HG03045 (cell line): ENCODE data around the gene ZDHHC22.

Experiments used
- ATAC-seq: cut with Tn5 transposase; IDR thresholded peaks from one replicate; pipeline ENCODE4 v1.9.1; 2021; ENCODE audit warnings: mild to moderate bottlenecking, moderate library complexity; ENCODE audit not compliant: unreplicated experiment

ZDHHC22 gene

GRCh38 chr14:77106666-77107065 lies 34.9 kb downstream of the ZDHHC22 start:
- no peak for ATAC-seq

DNA sequence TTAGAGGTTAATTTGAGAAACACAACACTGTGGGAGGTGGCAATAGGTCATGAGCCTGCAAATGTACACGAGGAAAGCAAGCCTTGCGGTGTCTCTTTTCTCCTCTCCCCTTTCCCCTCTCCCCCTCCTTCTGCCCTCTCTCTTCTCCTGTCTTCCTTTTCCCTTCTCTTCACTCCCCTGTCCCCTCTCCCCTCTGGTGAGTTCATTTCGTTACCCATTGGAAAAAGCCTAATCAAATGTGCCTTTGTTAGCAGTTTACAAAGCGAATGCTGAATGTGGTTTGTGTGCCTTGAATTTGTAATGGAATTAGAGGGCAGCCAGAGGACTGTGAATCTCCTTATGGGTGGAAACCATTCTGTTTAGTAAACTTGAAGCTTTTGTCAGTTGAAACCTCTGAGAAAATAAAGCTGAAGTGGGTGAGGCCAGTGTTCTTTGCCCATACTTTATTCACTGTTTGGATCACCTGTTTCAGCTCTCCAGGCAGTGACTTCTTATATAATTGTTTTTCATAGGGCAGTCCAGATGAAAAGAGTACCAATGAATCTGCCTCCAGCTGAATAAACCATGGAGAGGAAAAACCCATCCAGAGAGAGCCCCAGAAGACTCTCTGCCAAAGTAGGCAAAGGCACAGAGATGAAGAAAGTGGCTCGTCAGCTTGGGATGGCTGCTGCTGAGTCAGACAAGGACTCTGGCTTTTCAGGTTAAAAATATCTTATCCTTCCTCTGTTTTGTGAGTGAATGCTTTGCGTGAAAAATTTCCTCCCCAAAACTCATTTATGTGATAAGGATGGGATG lies 36.2 kb downstream of the ZDHHC22 start:
- ATAC-seq, result no peak

GRCh38 chr14:77104393-77104792 lies 37.2 kb downstream of the ZDHHC22 start:
- no peak for ATAC-seq

GRCh38 chr14:77103951-77104350 lies 37.6 kb downstream of the ZDHHC22 start:
- no peak for ATAC-seq

GRCh38 chr14:77103475-77103874 lies 38.1 kb downstream of the ZDHHC22 start:
- ATAC-seq, result no peak

- no peak for ATAC-seq
Measured at GRCh38 chr14:77102154-77102553, 39.4 kb downstream of the ZDHHC22 start.

DNA sequence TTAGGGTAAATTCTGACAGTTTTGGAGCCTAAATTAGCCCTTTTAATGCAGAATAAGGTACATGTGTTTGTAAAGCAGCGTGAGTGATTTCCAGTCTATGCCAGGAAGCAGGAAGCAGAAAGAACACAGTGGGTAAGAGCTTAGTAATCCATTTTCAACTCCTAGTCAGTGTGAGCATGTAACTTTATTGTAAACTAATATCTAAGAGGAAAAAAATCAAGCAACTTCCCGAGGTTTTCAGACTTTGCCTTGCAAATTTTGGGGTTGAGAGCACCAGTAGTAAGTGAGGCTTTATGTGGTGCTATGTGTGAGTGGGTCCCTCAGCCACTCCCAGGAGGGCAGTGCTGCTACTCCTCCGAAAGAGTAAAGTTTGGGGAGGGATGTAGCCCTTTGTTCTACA lies 40.6 kb downstream of the ZDHHC22 start:
- ATAC-seq, result no peak

DNA sequence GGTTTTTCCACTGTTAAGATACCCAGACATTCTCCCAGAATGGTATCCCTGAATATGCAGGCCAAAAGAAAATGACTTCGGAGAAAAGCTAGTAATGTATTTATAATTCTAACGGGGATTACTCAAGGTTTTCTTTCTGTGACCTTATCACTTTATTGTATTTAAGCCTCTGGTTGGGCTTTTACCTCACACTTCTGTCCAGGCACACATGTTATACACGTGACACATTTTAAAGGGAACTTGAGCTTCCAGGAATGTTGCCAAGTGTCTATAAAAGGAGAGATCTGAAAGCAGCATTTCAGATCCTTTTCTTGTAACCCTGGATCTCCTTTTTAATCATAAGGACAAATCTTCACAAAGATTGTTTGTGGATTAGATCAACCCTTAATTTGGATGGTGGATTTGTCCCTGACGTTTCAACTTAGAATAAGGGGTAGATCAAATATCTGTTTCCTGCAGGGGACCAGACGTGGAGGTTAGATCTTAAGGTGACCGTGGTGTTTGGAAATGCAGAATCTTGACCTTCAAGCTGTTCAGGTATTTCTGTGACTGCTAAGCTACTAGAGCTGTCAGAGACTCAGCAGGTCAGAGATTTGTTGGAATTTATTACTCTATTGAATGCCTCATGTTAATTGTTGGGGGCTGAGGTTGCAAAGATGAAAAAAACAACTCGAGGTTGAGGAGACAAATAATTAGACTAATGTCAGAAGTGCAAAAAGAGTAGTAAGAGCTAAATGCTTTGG lies 42.0 kb downstream of the ZDHHC22 start:
- no peak for ATAC-seq

GRCh38 chr14:77098529-77099353 lies 42.9 kb downstream of the ZDHHC22 start:
- no peak for ATAC-seq

DNA sequence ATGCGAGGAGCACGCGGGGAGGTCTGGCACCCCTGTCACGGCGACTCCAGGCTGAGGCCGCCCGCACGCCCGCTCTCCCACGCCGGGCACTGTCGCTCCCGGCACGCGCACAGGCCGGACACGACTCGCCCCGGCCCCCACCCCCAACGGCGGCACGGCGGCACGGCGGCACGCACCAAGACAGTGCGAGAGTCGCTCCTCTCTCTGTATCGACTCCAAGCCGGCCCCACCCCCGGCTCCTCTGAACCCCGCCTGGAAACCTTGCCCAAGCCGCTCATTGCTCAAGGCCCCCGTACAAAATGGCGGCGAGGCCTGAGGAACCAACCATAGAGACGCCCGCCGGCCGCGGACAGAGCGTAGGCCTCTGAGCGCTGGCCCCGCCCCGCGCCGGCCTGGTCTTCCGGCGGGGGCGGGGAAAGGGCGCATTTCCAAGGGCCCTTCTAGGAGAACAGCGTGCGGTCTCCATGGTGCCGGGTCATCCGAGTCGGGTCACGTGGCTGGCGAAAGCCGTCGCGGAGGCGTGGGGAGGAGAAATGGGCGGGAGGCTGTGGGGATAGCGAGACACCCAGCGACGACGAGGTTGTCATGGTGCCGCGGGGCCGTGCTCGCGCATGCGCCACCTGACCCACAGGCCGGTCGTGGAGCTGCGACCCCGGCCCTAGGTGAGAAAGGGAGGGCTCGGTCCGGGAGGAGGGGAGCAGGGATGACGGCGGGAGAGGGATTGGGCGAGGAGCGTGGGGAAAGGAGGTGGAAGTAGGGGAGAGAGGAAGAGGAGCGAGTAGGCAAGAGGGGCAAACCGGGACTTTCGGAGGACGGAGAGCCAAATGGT lies 43.7 kb downstream of the ZDHHC22 start, which contains the start of gene CIPC:
Gene CIPC, plus strand, starts transcription at position 559 of the 829 bp plus-strand sequence. CDS start 7,451 bp downstream, outside the sequence.
- peak; percentile 85 for ATAC-seq

DNA sequence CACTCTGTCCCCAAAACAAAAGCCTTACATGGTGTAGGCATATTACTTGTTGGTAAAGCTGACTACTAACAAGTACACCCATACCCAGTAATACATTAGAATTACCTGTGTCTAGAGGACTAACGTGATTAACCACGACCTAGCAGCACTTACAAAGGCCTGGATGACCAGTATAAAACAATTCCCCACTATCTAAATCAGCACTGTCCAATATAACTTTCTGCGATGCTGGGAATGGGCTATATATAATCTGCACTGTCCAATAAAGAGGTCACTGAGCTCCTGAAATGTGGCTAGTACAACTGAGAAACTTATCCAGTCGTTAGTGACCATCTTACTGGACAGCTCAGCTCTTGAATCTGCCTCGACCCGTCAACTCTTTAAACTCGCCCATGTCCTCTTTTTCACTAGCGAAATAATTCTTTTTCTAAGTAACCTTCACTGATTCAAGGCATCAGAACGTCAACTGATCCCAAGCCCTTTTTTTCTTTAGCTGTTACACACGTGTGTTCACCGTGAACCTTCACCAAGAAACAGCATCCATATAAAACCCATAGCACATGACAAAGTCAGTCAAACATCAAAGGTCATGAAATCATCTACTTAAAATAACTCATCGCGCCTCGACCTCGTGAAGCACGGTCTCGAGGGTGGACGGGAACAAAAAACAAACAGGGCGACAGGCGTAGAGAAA lies 44.4 kb downstream of the ZDHHC22 start:
- ATAC-seq, result no peak

GRCh38 chr14:77094672-77095284 lies 46.8 kb downstream of the ZDHHC22 start:
- ATAC-seq, result no peak

DNA sequence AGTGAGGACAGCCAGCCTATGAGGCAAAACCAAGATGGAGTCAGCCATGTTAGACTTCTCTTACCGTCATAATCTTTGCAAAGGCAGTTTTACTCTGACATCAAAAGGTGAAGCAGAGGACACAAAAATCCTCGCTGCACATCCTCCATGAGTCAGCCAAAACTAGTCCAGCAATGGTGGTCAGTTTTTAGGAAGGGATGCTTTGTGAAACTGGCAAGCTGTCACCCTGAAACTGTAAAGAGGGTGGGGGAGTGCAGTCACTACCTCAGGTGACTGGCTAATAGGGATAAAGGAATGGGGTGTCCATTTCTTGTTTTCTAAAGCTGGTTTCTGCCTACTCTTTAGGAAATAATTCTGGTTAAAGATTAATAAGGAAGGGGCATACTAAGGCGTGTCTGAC lies 48.9 kb downstream of the ZDHHC22 start:
- no peak for ATAC-seq

- ATAC-seq, result no peak
Measured at GRCh38 chr14:77091518-77091917, 50.1 kb downstream of the ZDHHC22 start.

- ATAC-seq, result no peak
Measured at GRCh38 chr14:77088645-77089044, 52.9 kb downstream of the ZDHHC22 start.

- no peak for ATAC-seq
Measured at GRCh38 chr14:77088219-77088618, 53.4 kb downstream of the ZDHHC22 start.

DNA sequence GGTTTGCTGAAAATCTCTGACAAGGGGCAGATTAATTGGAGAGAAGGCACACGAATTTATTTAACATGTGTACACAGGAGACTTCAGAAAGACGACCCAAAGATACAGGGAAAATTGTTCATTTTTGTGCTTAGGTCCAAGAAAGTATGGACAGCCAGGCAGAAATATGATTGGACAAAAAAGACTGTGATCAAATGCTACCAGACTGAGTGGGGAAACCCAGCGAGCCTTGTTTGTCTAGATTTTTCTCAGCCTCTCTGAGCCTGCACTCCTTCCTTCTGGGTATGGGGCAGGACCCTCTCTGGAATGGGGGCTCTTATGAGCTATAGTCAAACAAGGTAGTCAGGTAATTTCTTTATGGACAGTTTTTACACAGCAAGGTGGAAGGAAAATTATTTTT lies 54.0 kb downstream of the ZDHHC22 start:
- no peak for ATAC-seq

DNA sequence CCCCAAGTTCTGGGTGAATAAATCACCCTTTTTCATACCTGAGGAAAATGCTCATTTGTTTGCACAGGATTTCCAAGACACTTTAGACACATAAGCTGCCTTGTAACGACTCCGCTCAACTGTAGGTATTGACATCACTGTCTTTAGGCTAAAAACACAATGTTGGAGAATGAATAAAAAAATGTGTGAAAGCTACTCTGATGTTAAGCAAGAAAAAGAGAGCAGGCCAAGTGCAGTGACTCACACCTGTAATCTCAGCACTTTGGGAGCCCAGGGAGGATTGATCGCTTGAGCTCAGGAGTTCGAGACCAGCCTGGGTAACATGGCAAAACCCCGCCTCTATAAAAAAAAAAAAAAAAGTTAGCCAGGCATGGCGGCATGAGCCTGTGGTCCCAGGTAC lies 54.6 kb downstream of the ZDHHC22 start:
- no peak for ATAC-seq

DNA sequence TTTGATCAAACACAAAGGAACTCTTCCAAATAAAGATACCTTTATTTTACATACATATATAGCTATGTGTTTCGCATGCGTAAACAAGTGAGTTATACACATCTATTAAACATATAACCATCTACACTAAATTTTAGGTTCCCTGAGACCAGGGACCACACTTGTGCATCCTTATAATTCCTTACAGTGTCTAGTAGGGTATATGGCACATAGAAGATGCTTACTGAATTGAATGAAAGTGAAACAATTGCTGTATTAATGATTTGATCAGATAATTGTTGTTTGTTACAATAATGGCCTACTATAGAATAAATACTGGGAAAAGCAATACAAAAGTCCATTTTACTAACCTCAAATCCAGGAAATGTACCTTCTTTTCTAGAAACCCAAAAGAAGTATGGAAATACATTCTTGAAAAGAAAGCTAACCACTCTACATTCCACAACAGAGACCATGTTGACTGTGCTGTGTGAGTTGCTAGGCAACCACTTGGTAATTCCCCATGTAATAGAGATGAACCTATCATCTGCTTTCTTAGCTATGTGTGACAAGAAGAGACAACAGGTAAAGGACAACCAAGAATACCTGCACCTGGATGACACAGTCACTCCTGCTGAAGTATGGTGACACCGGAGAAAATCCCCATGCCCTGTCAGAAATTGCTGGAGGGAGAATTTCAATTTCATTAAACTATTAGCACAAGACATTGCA lies 55.4 kb downstream of the ZDHHC22 start:
- ATAC-seq, result no peak
